ENCODE data around the gene HS1BP3. TPM values are rescaled to one million over a fixed set of nuclear protein-coding genes. Genes with fewer than 3 reads are reported as not detected.

HS1BP3 gene
- total RNA-seq, 6 donors from 2014 or later, result 41.0 to 45.8 (median 42.7) TPM

DNA sequence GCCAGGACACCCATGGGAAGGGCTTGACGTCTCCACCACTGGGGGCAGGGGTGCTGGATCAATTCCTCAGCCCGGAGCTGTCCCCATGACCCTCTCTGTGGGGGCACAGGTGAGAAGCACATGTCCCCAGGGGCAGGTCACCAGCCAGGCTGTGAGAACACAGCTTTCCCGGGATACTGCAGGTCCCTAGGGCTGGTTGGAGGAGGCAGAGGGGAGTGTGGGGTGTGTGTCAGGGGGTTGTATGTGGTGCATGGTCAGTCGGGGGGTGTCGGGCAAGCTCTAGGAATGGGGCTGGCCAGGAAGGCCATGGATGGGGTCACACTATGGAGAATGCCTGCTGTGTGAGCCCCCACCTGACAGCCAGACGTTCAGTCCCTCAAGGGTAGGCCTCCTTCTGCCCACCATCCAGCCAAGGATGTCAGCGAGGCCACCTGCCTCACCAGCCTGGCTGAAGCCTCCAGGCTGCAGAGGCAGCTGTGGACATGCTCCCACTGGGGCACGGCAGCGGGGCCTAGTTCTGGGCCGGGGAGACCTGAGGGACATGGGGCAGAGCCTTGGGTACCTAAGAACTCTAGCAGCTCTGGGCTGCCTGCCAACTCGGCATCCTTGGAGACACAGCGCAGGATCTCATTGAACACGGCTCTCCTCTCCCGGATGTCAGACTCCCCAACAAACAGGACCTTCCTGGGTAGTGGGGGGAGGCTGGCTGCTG, 10.3 kb downstream of the HS1BP3 start:
- H3K27me3 ChIP-seq, result no peaks in the 10 kb centered on the region
- no peak for DNase-seq
- H3K9me3 ChIP-seq, result no peaks in the 10 kb centered on the region
- H3K4me1 ChIP-seq, result peaks cover 9 to 17% (median 11%) of the 10 kb centered on the region in 4 donors
- no peak overlapping the region for H3K4me3 ChIP-seq
- ATAC-seq (ENCODE audit: low FRiP score in 2 of 2), result no peak
- TF ChIP-seq, protein P1, sequence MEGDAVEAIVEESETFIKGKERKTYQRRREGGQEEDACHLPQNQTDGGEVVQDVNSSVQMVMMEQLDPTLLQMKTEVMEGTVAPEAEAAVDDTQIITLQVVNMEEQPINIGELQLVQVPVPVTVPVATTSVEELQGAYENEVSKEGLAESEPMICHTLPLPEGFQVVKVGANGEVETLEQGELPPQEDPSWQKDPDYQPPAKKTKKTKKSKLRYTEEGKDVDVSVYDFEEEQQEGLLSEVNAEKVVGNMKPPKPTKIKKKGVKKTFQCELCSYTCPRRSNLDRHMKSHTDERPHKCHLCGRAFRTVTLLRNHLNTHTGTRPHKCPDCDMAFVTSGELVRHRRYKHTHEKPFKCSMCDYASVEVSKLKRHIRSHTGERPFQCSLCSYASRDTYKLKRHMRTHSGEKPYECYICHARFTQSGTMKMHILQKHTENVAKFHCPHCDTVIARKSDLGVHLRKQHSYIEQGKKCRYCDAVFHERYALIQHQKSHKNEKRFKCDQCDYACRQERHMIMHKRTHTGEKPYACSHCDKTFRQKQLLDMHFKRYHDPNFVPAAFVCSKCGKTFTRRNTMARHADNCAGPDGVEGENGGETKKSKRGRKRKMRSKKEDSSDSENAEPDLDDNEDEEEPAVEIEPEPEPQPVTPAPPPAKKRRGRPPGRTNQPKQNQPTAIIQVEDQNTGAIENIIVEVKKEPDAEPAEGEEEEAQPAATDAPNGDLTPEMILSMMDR (IDR thresholded peaks at IDR 0.05), result no peak
- TF ChIP-seq POLR2A (IDR thresholded peaks at IDR 0.05) (no peak), EP300 (IDR thresholded peaks at IDR 0.05) (no peak), POLR2AphosphoS5 (IDR thresholded peaks at IDR 0.05) (no peak)
- H3K36me3 ChIP-seq, result peaks cover 9 to 83% (median 63%) of the 10 kb centered on the region in 4 donors
- WGBS, 2 donors, result 84 to 94% methylated on average over 5 to 14 of the region's 14 CpGs
- H3K27ac ChIP-seq, result peak overlapping the region in 1 of 4 donors; percentile 5

DNA sequence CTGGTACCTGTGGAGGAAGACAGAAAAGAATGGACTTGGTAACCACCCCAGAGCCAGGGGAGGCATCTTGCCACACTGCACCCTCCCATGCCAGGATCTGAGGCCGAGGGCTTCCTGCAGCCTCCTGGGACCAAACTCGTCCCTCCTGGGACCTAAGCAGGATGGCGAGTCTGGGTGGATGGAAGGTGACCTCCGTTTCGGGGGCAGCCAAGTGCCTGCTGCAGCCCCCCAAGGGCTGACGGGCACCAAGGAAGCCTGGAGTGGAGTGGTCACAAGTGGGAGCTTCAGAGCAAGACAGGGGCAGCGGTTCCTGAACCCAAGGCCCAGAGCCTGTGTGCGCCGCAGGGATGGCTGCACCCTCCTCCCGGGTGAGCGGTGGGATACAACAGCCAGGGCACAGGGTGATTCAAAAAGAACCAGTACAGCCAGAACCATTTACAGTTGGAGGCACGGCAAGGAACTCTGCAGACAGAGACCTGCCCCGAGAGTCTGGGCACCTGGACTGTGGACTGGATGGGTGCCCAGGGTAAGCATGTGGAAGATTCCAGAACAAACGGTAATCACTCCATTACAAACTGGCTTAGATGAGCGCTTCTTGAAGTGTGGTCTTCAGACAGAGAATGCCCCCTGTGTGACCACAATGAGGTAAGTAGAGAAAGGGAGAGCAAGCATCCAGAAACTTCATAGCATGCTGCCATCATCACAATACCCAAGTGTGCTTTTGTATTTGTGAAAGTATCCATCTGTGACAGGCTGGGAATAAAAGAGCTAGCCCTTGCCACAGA, 12.1 kb downstream of the HS1BP3 start:
- TF ChIP-seq POLR2A (IDR thresholded peaks at IDR 0.05), result no peak
- TF ChIP-seq POLR2AphosphoS5 (IDR thresholded peaks at IDR 0.05), result no peak
- TF ChIP-seq, protein P1 (IDR thresholded peaks at IDR 0.05), result no peak
- no peak for TF ChIP-seq EP300 (IDR thresholded peaks at IDR 0.05)
- no peaks in the 10 kb centered on the region for H3K27me3 ChIP-seq
- H3K4me1 ChIP-seq, result peaks cover 26 to 34% (median 28%) of the 10 kb centered on the region in 4 donors
- no peak for ATAC-seq (ENCODE audit: low FRiP score in 2 of 2)
- no peak overlapping the region for H3K27ac ChIP-seq
- no peak for DNase-seq
- H3K4me3 ChIP-seq, result no peak overlapping the region
- H3K9me3 ChIP-seq, result no peaks in the 10 kb centered on the region
- H3K36me3 ChIP-seq, result peaks cover 0 to 70% (median 50%) of the 10 kb centered on the region in 4 donors
- 92 to 93% methylated on average over 9 to 14 of the region's 15 CpGs for WGBS, 2 donors

DNA sequence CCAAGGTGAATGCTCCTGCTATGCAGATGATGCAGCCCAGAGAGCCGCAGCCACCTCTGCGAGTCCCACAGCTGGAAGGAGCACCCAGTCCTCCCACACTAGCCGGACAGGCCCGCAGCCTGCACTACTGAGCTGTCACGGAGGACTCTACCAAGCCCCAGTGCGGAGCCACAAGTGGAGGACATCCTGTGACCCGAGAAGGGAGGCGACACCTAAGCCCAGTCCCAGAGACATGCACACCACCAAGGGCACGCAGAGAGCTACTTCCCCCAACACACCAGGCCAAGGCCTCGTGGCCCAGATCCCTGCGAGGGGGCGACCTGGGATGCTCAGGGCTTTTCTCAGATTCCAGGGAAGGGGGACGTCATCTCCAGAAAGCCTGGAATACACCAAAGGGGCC, 12.9 kb downstream of the HS1BP3 start:
- H3K4me3 ChIP-seq, result no peak overlapping the region
- H3K4me1 ChIP-seq, result peaks cover 33 to 42% (median 36%) of the 10 kb centered on the region in 4 donors
- ATAC-seq (ENCODE audit: low FRiP score in 2 of 2), result no peak
- no peak for DNase-seq
- H3K9me3 ChIP-seq, result no peaks in the 10 kb centered on the region
- WGBS, 2 donors, result 84 to 96% methylated on average over 5 to 10 of the region's 13 CpGs
- no peaks in the 10 kb centered on the region for H3K27me3 ChIP-seq
- TF ChIP-seq, protein P1 (IDR thresholded peaks at IDR 0.05), result no peak
- TF ChIP-seq POLR2A (IDR thresholded peaks at IDR 0.05) (no peak), EP300 (IDR thresholded peaks at IDR 0.05) (no peak), POLR2AphosphoS5 (IDR thresholded peaks at IDR 0.05) (no peak)
- peaks cover 0 to 62% (median 45%) of the 10 kb centered on the region in 4 donors for H3K36me3 ChIP-seq
- no peak overlapping the region for H3K27ac ChIP-seq

DNA sequence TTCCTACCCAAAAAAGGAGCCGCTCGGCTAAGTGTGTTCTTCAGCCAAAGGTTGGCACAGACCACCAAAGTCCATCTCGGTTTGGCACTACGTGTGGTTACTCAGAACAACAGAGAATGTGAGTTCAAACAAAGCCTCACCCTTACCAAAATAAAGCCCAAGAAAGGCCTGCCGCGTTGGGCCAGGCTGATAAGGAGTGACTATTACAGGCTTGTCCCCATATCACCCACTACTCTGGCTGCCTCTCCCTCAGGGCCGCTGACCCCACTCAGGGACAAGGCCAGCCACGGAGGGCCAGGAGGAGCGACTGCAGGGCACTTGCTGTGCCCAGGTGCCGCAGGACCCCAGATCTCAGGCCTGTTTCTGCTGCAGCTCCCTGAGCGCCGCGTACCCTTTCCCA, 13.8 kb downstream of the HS1BP3 start:
- ATAC-seq (ENCODE audit: low FRiP score in 2 of 2), result no peak
- DNase-seq, result no peak
- TF ChIP-seq POLR2AphosphoS5 (IDR thresholded peaks at IDR 0.05), result no peak
- H3K4me3 ChIP-seq, result no peak overlapping the region
- peaks cover 0 to 57% (median 42%) of the 10 kb centered on the region in 4 donors for H3K36me3 ChIP-seq
- H3K27me3 ChIP-seq, result no peaks in the 10 kb centered on the region
- H3K27ac ChIP-seq, result peak overlapping the region in 2 of 4 donors; percentile 28 to 45
- H3K9me3 ChIP-seq, result no peaks in the 10 kb centered on the region
- H3K4me1 ChIP-seq, result peaks cover 29 to 35% (median 33%) of the 10 kb centered on the region in 4 donors
- WGBS, 2 donors, result 68 to 75% methylated on average over 10 to 13 of the region's 13 CpGs

All from upper lobe of left lung (tissue), 6 donors.